IMR-90 (cell line): ENCODE results near the gene TAX1BP1. TPM values are rescaled to one million over a fixed set of nuclear protein-coding genes. Genes with fewer than 3 reads are reported as not detected.

Experiments
- ATAC-seq: fragments of 200-7000 bp; cut with Tn5 transposase; 2 replicates; pipeline ENCODE4 v1.9.1; 2020; ENCODE audit warnings: low read depth, mild to moderate bottlenecking, moderate library complexity
- BruUV-seq: library from RNA; stranded (reverse); fragments of 400-500 nt; replicated peaks from 2 replicates; lab custom pipeline; 2021; lab: Mats Ljungman, UMichigan
- CTCF ChIA-PET: fragments of 300-600 bp; formaldehyde crosslinking; extraction: SDS; loops from one replicate; lab custom pipeline; 2021; ENCODE audit warnings: antibody characterized with exemption; lab: Yijun Ruan, JAX
- POLR2A ChIA-PET: fragments of 300-600 bp; sonication (Branson Sonifier 250); formaldehyde crosslinking; loops from one replicate; lab custom pipeline; 2022; ENCODE audit warnings: antibody characterized with exemption; ENCODE audit not compliant: unreplicated experiment; lab: Charles Lee
- DNase-seq: peaks from one replicate; pipeline ENCODE4 v3.0.0; 2013
- H2AFZ ChIP-seq: replicated peaks from 2 replicates; pipeline ENCODE3; 2013; ENCODE audit warnings: low read length, mild to moderate bottlenecking; ENCODE audit not compliant: poor library complexity
- H2AK5ac ChIP-seq: 2 replicates; pipeline ENCODE4 v1.6.1; 2013; ENCODE audit warnings: low read depth, low read length, inconsistent platforms
- H2AK9ac ChIP-seq: replicated peaks from 2 replicates; pipeline ENCODE3; 2013; ENCODE audit warnings: mild to moderate bottlenecking, low read depth, low read length, moderate library complexity; ENCODE audit not compliant: poor library complexity
- H2BK120ac ChIP-seq: 2 replicates; pipeline ENCODE4 v1.6.1; 2013; ENCODE audit warnings: low read depth, low read length, inconsistent platforms
- H2BK15ac ChIP-seq: 3 replicates; pipeline ENCODE4 v1.6.1; 2013; ENCODE audit warnings: low read depth, low read length, inconsistent platforms
- H2BK20ac ChIP-seq: 2 replicates; pipeline ENCODE4 v1.6.1; 2013; ENCODE audit warnings: low read depth, mild to moderate bottlenecking, inconsistent platforms, low read length, moderate library complexity
- H2BK5ac ChIP-seq: 2 replicates; pipeline ENCODE4 v1.6.1; 2013; ENCODE audit warnings: mild to moderate bottlenecking, low read depth, low read length, inconsistent platforms; ENCODE audit not compliant: poor library complexity, severe bottlenecking
- H3K14ac ChIP-seq: replicated peaks from 2 replicates; pipeline ENCODE4 v1.6.1; 2013; ENCODE audit warnings: low read depth, low read length, inconsistent platforms
- H3K18ac ChIP-seq: 2 replicates; pipeline ENCODE4 v1.6.1; 2013; ENCODE audit warnings: low read depth, low read length, control low read depth
- H3K23ac ChIP-seq: 2 replicates; pipeline ENCODE4 v1.6.1; 2013; ENCODE audit warnings: low read depth, low read length, inconsistent platforms
- H3K27ac ChIP-seq: 2 replicates; pipeline ENCODE4 v1.5.1; 2013; ENCODE audit warnings: mild to moderate bottlenecking, control low read depth, low read length; ENCODE audit not compliant: insufficient read depth
- H3K27me3 ChIP-seq: 2 replicates; pipeline ENCODE4 v1.6.1; 2013; ENCODE audit warnings: low read length; ENCODE audit not compliant: control insufficient read depth, insufficient read depth
- H3K36me3 ChIP-seq: 2 replicates; pipeline ENCODE4 v1.6.1; 2013; ENCODE audit warnings: low read length, mixed read lengths; ENCODE audit not compliant: control insufficient read depth, insufficient read depth
- H3K4ac ChIP-seq: 2 replicates; pipeline ENCODE4 v1.6.1; 2013; ENCODE audit warnings: low read depth, low read length, inconsistent platforms
- H3K4me1 ChIP-seq: 2 replicates; pipeline ENCODE4 v1.6.1; 2013; ENCODE audit warnings: low read length, mixed read lengths; ENCODE audit not compliant: control insufficient read depth, insufficient read depth
- H3K4me2 ChIP-seq: 2 replicates; pipeline ENCODE4 v1.6.1; 2013; ENCODE audit warnings: low read depth, mild to moderate bottlenecking, control low read depth, low read length, moderate library complexity
- H3K4me3 ChIP-seq: 2 replicates; pipeline ENCODE4 v1.5.1; 2013; ENCODE audit warnings: low read depth, mild to moderate bottlenecking, control low read depth, low read length, moderate library complexity; ENCODE audit not compliant: insufficient read depth
- H3K56ac ChIP-seq: 2 replicates; pipeline ENCODE4 v1.6.1; 2013; ENCODE audit warnings: low read length, inconsistent platforms; ENCODE audit not compliant: insufficient read depth; ENCODE audit errors: extremely low read depth
- H3K79me1 ChIP-seq, 2 experiments: 2 replicates each; pipeline ENCODE4 v1.6.1; 2013; ENCODE audit warnings: low read length in 2 of 2, inconsistent platforms in 1 of 2, low read depth in 1 of 2
- H3K9ac ChIP-seq: 2 replicates; pipeline ENCODE4 v1.6.1; 2013; ENCODE audit warnings: low read depth, low read length, control low read depth
- H3K9me1 ChIP-seq: 2 replicates; pipeline ENCODE4 v1.6.1; 2013; ENCODE audit warnings: low read length, inconsistent platforms; ENCODE audit not compliant: insufficient read depth
- H3K9me3 ChIP-seq: 2 replicates; pipeline ENCODE4 v1.6.1; 2013; ENCODE audit warnings: low read length; ENCODE audit not compliant: control insufficient read depth, insufficient read depth
- H4K20me1 ChIP-seq: 2 replicates; pipeline ENCODE4 v1.6.1; 2013; ENCODE audit warnings: low read length, inconsistent platforms; ENCODE audit not compliant: insufficient read depth
- H4K5ac ChIP-seq: 2 replicates; pipeline ENCODE4 v1.6.1; 2013; ENCODE audit warnings: mild to moderate bottlenecking, low read depth, low read length, control low read depth
- H4K8ac ChIP-seq, 2 experiments: 2 replicates each; pipeline ENCODE4 v1.6.1; 2013; ENCODE audit warnings: low read depth in 2 of 2, low read length in 2 of 2, control low read depth in 1 of 2, inconsistent platforms in 1 of 2
- H4K91ac ChIP-seq: 2 replicates; pipeline ENCODE4 v1.6.1; 2013; ENCODE audit warnings: low read depth, low read length, inconsistent platforms; ENCODE audit not compliant: insufficient read depth
- BHLHE40 ChIP-seq: fragments of 150-350 bp; IDR thresholded peaks from 2 replicates; pipeline ENCODE4 v1.6.1; 2016; ENCODE audit warnings: mild to moderate bottlenecking, low read depth, low read length
- CEBPB ChIP-seq: IDR thresholded peaks from 2 replicates; pipeline ENCODE4 v1.6.1; 2012; ENCODE audit warnings: low read depth, low read length, improper control_type of control experiment
- CHD1 ChIP-seq: IDR thresholded peaks from 2 replicates; pipeline ENCODE4 v1.6.1; 2012; ENCODE audit warnings: low read depth, low read length, improper control_type of control experiment
- FOS ChIP-seq: fragments of 150-350 bp; IDR thresholded peaks from 2 replicates; pipeline ENCODE4 v1.6.1; 2016; ENCODE audit warnings: low read depth, low read length
- MAFK ChIP-seq: IDR thresholded peaks from 2 replicates; pipeline ENCODE4 v1.6.1; 2012; ENCODE audit warnings: low read depth, low read length, improper control_type of control experiment
- MAZ ChIP-seq: IDR thresholded peaks from 2 replicates; pipeline ENCODE4 v1.6.1; 2012; ENCODE audit warnings: low read depth, mild to moderate bottlenecking, low read length, improper control_type of control experiment, moderate library complexity, borderline replicate concordance
- MXI1 ChIP-seq: IDR thresholded peaks from 2 replicates; pipeline ENCODE4 v1.6.1; 2012; ENCODE audit warnings: low read depth, mild to moderate bottlenecking, low read length, moderate library complexity, borderline replicate concordance
- NFE2L2 ChIP-seq: fragments of 150-350 bp; IDR thresholded peaks from 2 replicates; pipeline ENCODE4 v1.6.1; 2016; ENCODE audit warnings: low read depth, mild to moderate bottlenecking, low read length
- POLR2A ChIP-seq: IDR thresholded peaks from 2 replicates; pipeline ENCODE4 v1.6.1; 2012; ENCODE audit warnings: mild to moderate bottlenecking, low read depth, low read length
- RAD21 ChIP-seq: IDR thresholded peaks from 2 replicates; pipeline ENCODE4 v1.6.1; 2012; ENCODE audit warnings: low read length, improper control_type of control experiment
- RFX5 ChIP-seq: IDR thresholded peaks from 2 replicates; pipeline ENCODE4 v1.8.0; 2012; ENCODE audit warnings: low read depth, mild to moderate bottlenecking, low read length, moderate library complexity
- SMC3 ChIP-seq: fragments of 150-350 bp; IDR thresholded peaks from 2 replicates; pipeline ENCODE4 v1.6.1; 2016; ENCODE audit warnings: low read depth, mild to moderate bottlenecking, antibody characterized with exemption, low read length, moderate library complexity
- WGBS, 2 experiments: methylation state at CpG; one replicate each; pipeline versions ENCODE4 v1.1.5 to v1.1.7; 2013; ENCODE audit warnings: missing lambda C conversion rate in 2 of 2; ENCODE audit not compliant: insufficient read length in 1 of 2; ENCODE audit errors: extremely low coverage in 2 of 2; 5-methylcytosine and 5-hydroxymethylcytosine counted together
- dilution Hi-C: fragments of 300-500 bp; cut with HindIII; formaldehyde crosslinking; loops from one replicate; pipeline ENCODE4 v1.14.3; 2018; ENCODE audit warnings: low sequenced_read_pairs; ENCODE audit not compliant: unreplicated experiment
- in situ Hi-C: fragments of 300-500 bp; cut with MboI; formaldehyde crosslinking; loops from 3 replicates; pipeline ENCODE4 v1.14.3; 2019; ENCODE audit warnings: low sequenced_read_pairs, inconsistent platforms, mixed read lengths
- intact Hi-C: fragments of 100-400 bp; cut with micrococcal nuclease; formaldehyde crosslinking; loops from 2 replicates; pipeline ENCODE4 v1.10.0; 2022
- polyA plus RNA-seq, 3 experiments: library from polyadenylated mRNA; depleted of rRNA; stranded (reverse); fragments of >200 nt; gene quantifications; 2 replicates each; pipeline ENCODE4 v1.2.3, GENCODE V29; 2012; ENCODE audit warnings: low replicate concordance in 1 of 3
- total RNA-seq: library from RNA; depleted of rRNA; stranded (reverse); fragments of >200 nt; gene quantifications from 2 replicates; pipeline ENCODE4 v1.2.3, GENCODE V29; 2012
- TF ChIP-seq, protein P1 (sequence below): fragments of 150-350 bp; IDR thresholded peaks from 2 replicates; pipeline ENCODE4 v1.6.1; 2017; ENCODE audit warnings: mild to moderate bottlenecking, antibody characterized with exemption, low read length, low read depth
- TF ChIP-seq, protein P2 (sequence below): fragments of 150-350 bp; IDR thresholded peaks from 2 replicates; pipeline ENCODE4 v1.6.1; 2016; ENCODE audit warnings: low read depth, mild to moderate bottlenecking, low read length, moderate library complexity, borderline replicate concordance
- TF ChIP-seq, protein P3 (sequence below): conservative IDR thresholded peaks from 2 replicates; pipeline ENCODE4 v1.5.1; 2012; ENCODE audit warnings: mild to moderate bottlenecking, low read depth, low read length, improper control_type of control experiment

Gene TAX1BP1
- total and polyA plus RNA-seq, 2 of the 4 experiments (the other 2 are of a cell fraction), result 49.0 to 52.7 TPM

DNA sequence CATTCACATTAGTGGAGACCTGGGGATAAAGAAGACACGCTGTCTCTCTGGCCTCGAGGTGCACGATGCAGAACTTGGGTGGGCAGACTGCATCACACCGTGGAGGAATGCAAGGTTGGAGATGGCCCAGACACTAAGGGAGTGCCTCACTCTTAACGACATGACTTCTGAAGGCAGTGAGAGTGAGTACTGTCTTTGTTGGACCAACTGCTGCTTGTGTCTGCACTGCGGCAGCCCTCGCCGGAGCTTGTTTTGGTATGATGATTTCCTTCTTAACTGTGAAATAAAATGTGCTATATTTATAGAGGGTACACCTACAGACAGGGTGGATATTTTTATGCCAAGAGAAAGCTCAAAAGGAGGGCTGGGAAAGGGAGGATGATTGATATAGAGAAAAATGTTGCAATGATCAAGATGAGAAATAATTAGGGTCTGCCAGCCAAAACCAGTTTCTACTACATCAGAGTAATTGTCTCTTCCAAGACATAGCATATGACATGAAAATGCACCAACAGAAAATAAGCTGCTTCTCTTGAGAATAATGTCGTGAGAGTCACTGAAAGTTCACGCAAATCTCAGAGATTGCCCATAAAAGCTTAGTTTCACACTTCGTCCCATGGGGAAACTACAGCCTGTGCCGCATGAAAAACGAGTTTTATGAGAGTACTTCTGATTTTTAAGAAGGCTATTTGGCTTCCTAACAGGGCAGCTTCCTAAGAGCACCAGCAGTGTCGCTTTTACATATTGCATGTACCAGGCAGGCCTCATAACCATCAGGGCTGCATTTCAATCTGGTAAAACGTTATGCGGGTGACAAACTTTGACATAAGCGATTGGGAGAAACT is 127.1 kb downstream of the TAX1BP1 start:
- no TSS peak for BruUV-seq
- TF ChIP-seq RAD21 (no peak), NFE2L2 (no peak), POLR2A (no peak), FOS (no peak), MAFK (no peak), MXI1 (no peak), MAZ (no peak), RFX5 (no peak), CHD1 (no peak), CEBPB (no peak), BHLHE40 (no peak), SMC3 (no peak)
- TF ChIP-seq, protein P1, sequence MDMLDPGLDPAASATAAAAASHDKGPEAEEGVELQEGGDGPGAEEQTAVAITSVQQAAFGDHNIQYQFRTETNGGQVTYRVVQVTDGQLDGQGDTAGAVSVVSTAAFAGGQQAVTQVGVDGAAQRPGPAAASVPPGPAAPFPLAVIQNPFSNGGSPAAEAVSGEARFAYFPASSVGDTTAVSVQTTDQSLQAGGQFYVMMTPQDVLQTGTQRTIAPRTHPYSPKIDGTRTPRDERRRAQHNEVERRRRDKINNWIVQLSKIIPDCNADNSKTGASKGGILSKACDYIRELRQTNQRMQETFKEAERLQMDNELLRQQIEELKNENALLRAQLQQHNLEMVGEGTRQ, result no peak
- TF ChIP-seq, protein P2, sequence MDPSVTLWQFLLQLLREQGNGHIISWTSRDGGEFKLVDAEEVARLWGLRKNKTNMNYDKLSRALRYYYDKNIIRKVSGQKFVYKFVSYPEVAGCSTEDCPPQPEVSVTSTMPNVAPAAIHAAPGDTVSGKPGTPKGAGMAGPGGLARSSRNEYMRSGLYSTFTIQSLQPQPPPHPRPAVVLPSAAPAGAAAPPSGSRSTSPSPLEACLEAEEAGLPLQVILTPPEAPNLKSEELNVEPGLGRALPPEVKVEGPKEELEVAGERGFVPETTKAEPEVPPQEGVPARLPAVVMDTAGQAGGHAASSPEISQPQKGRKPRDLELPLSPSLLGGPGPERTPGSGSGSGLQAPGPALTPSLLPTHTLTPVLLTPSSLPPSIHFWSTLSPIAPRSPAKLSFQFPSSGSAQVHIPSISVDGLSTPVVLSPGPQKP, result no peak
- TF ChIP-seq, protein P3, sequence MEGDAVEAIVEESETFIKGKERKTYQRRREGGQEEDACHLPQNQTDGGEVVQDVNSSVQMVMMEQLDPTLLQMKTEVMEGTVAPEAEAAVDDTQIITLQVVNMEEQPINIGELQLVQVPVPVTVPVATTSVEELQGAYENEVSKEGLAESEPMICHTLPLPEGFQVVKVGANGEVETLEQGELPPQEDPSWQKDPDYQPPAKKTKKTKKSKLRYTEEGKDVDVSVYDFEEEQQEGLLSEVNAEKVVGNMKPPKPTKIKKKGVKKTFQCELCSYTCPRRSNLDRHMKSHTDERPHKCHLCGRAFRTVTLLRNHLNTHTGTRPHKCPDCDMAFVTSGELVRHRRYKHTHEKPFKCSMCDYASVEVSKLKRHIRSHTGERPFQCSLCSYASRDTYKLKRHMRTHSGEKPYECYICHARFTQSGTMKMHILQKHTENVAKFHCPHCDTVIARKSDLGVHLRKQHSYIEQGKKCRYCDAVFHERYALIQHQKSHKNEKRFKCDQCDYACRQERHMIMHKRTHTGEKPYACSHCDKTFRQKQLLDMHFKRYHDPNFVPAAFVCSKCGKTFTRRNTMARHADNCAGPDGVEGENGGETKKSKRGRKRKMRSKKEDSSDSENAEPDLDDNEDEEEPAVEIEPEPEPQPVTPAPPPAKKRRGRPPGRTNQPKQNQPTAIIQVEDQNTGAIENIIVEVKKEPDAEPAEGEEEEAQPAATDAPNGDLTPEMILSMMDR, result no peak

More for the DNA sequence above, 127.1 kb downstream of the TAX1BP1 start:
- DNase-seq (no peak), ATAC-seq (no peak)
- Histone ChIP-seq H3K18ac (no peak overlapping the region), H4K5ac (no peak overlapping the region), H2BK15ac (no peak overlapping the region), H3K4me2 (no peak overlapping the region), H2AK5ac (no peak overlapping the region), H3K23ac (no peak overlapping the region), H3K14ac (no peak overlapping the region), H4K8ac (no peak overlapping the region), H3K9ac (no peak overlapping the region), H2BK20ac (no peak overlapping the region), H3K9me3 (no peaks in the 10 kb centered on the region), H3K9me1 (no peaks in the 10 kb centered on the region), H3K36me3 (peaks cover 3% of the 10 kb centered on the region), H4K91ac (no peak overlapping the region), H3K56ac (no peak overlapping the region), H2BK5ac (no peak overlapping the region), H2AK9ac (no peak overlapping the region), H3K4ac (no peak overlapping the region), H4K20me1 (peaks cover 4% of the 10 kb centered on the region; the same call in 1 of the 2 replicates), H3K4me1 (no peaks in the 10 kb centered on the region), H2BK120ac (no peak overlapping the region), H3K27me3 (no peaks in the 10 kb centered on the region), H2AFZ (no peak overlapping the region), H3K79me1 (peaks cover 0 to 13% of the 10 kb centered on the region in 2 experiments; a peak in 2 of 4 replicates), H3K27ac (no peak overlapping the region), H3K4me3 (no peak overlapping the region)
- in situ Hi-C loops, result no loop called here
- ChIA-PET POLR2A (no interaction called here), CTCF (interaction anchor here (0.5 kb wide), 1 partner anchor 212 kb away, joined by 4 read pairs; no protein-coding TSS in a partner anchor)
- dilution Hi-C loops, result no loop called here
- 75% methylated on average over 7 of the region's 17 CpGs; no CpG with 5 or more reads in 1 of the 2 experiments for WGBS, 2 experiments
- intact Hi-C loops, result no loop called here
